ENCODE data around the gene AVP. TPM values are rescaled to one million over a fixed set of nuclear protein-coding genes. Genes with fewer than 3 reads are reported as not detected.

The AVP gene
- total and polyA plus RNA-seq, 2 of the 13 experiments (the other 11 are each of a cell fraction or from before 2014, with no cell fraction given), result 0.12 TPM; not detected in 1

GRCh38 chr20:3082955-3083952, 1.3 kb downstream of the AVP start (continued):
- TF ChIP-seq PAXIP1 (CRISPR knock-in tag; conservative IDR thresholded peaks at IDR 0.05), result peak; percentile 46
- peak; percentile 69 for TF ChIP-seq HNF4A (CRISPR knock-in tag; IDR thresholded peaks at IDR 0.05)
- TF ChIP-seq DNMT1 (CRISPR knock-in tag; IDR thresholded peaks at IDR 0.05), result no peak; the same call in 1 of the 2 replicates
- TF ChIP-seq NONO (IDR thresholded peaks at IDR 0.05), result no peak
- peak; percentile 68 for TF ChIP-seq NONO (CRISPR knock-in tag; conservative IDR thresholded peaks at IDR 0.05)
- 0 out of 2 replicates have a peak, but pooled peaks have one; percentile 15 for TF ChIP-seq ZNF691 (CRISPR knock-in tag; IDR thresholded peaks at IDR 0.05; ENCODE audit: borderline replicate concordance, low read depth)
- no peak for TF ChIP-seq HDAC6 (IDR thresholded peaks at IDR 0.05; ENCODE audit: low read depth, low read length)
- TF ChIP-seq JUN (CRISPR knock-in tag; IDR thresholded peaks at IDR 0.05), result no peak
- no peak for TF ChIP-seq REXO4 (CRISPR knock-in tag; IDR thresholded peaks at IDR 0.05; ENCODE audit: borderline replicate concordance)
- peak; percentile 41 for TF ChIP-seq HNRNPLL (IDR thresholded peaks at IDR 0.05; ENCODE audit: low read depth, low read length, poor library complexity, severe bottlenecking)
- no peak for TF ChIP-seq NFE2L2 (IDR thresholded peaks at IDR 0.05; ENCODE audit: low read length)
- no peak for TF ChIP-seq RELA (CRISPR knock-in tag; IDR thresholded peaks at IDR 0.05)
- peak; percentile 42; the same call in 1 of the 2 replicates for TF ChIP-seq RFXAP (CRISPR knock-in tag; IDR thresholded peaks at IDR 0.05; ENCODE audit: borderline replicate concordance)
- peak; percentile 68; the same call in 1 of the 2 replicates for TF ChIP-seq TMF1 (CRISPR knock-in tag; IDR thresholded peaks at IDR 0.05; ENCODE audit: low read depth)
- TF ChIP-seq ZSCAN25 (CRISPR knock-in tag; IDR thresholded peaks at IDR 0.05), result peak; percentile 66; the same call in 1 of the 2 replicates
- TF ChIP-seq HNRNPUL1 (IDR thresholded peaks at IDR 0.05; ENCODE audit: low read depth, low read length), result no peak
- TF ChIP-seq ZNF766 (CRISPR knock-in tag; IDR thresholded peaks at IDR 0.05; ENCODE audit: borderline replicate concordance), result no peak
- no peak for TF ChIP-seq ASH2L (IDR thresholded peaks at IDR 0.05; ENCODE audit: insufficient read length, low read depth, low read length)
- TF ChIP-seq HNF1B (CRISPR knock-in tag; IDR thresholded peaks at IDR 0.05), result no peak; the same call in 1 of the 2 replicates
- no peak for TF ChIP-seq ZNF225 (CRISPR knock-in tag; IDR thresholded peaks at IDR 0.05)
- TF ChIP-seq, protein P1, sequence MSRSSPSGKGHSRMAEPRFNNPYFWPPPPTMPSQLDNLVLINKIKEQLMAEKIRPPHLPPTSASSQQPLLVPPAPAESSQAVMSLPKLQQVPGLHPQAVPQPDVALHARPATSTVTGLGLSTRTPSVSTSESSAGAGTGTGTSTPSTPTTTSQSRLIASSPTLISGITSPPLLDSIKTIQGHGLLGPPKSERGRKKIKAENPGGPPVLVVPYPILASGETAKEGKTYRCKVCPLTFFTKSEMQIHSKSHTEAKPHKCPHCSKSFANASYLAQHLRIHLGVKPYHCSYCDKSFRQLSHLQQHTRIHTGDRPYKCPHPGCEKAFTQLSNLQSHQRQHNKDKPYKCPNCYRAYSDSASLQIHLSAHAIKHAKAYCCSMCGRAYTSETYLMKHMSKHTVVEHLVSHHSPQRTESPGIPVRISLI (CRISPR knock-in tag; IDR thresholded peaks at IDR 0.05; ENCODE audit: borderline replicate concordance), result peak; percentile 24; the same call in 1 of the 2 replicates
- no peak for TF ChIP-seq ZNF253 (CRISPR knock-in tag; IDR thresholded peaks at IDR 0.05; ENCODE audit: borderline replicate concordance)

All from HepG2 (cell line).